Activated CD4-positive, alpha-beta T cell treated with anti-CD3 and anti-CD28 coated beads for 1 hour (primary cell): ENCODE measurements around the gene DCAF8L1.
"Not testable (repeated sequence)": the region's sequence is repeated elsewhere in the genome, so short reads cannot be mapped to it uniquely, and the experiment has no call there.

Source experiments
- DNase-seq: peaks from one replicate; pipeline ENCODE4 v3.0.0-alpha.2; 2020

Gene DCAF8L1

GRCh38 chrX:27981349-27981748, at the start of gene DCAF8L1:
Gene DCAF8L1, minus strand, starts transcription at chrX:27981449. Its CDS starts 115 bp downstream, at chrX:27981334.
- no peak for DNase-seq

DNA sequence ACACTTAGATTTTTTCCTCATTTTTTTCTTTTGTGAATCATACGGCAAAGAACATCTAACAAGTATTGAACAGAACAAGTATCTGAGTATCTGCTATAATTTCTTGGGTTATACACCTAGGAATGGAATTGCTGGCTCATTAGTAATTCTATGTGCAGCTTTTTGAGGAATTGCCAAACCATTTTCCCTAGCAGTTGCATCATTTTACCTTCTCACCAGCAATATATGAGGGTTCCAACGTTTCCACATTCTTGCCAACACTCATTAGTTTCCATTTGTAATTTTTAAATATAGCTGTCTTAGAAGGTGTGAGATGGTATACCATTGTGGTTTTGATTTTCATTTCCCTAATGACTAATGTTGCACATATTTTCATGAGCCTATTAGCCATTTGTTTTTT, 41.1 kb upstream of the DCAF8L1 start:
- no peak for DNase-seq

DNA sequence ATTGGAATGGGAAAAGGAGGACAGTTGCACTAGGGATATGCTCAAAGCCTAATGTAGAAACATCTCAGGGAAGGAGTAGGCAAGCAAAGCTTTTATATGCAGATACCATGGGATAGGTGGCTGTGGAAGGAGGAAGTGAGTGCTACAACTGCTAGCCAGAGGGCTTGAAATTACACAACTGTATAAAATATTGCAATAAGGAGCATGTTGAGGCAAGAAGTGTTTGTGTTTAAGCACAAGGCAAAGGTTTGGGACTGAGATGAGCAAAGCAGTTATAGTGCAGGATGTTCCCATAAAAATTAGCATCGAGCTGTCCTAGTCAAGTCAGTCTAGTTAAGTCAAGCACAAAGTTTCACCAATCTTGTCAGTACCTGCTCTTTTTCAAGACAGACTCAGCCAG, 35.6 kb upstream of the DCAF8L1 start:
- DNase-seq, result no peak

DNA sequence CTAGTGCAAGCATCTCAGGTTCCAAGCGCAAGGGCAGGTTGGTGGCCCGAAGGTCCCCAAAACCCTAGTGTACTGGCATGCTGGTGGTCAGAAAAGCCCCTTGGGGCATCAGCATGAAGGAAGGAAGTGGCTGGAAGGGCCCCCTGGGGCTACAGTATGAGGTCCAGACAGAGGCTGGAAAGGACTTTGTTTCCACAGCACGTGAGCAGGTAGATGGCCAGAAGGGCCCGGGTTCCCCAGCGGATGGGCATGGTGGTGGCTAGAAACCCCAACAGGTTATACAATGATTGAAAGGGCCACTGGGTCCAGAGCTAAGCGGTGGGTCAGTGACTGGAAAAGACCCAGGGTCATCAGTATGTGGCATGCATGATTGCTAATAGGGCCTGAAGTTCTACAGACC, 34.7 kb upstream of the DCAF8L1 start:
- no peak for DNase-seq

- no peak for DNase-seq
These were observed 29.6 kb upstream of the DCAF8L1 start for GRCh38 chrX:28010875-28011274.

DNA sequence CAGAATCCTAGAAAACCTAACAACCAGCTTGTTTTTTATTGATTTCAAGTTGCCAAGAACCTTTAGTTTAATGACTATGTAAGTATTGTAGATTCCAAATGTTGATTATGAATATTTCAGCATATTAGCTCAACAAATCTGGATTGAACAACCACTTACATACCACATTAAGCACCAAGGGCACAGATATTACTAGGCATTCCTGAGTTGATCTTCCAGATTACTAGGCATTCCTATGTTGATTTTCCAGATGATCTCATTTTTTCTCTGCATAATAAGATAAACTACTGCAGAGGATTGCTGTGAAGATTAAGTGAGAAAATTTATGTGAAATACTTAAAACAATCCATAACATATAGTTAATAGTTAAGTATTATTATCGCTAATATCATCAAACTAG, 17.4 kb upstream of the DCAF8L1 start:
- no peak for DNase-seq

DNA sequence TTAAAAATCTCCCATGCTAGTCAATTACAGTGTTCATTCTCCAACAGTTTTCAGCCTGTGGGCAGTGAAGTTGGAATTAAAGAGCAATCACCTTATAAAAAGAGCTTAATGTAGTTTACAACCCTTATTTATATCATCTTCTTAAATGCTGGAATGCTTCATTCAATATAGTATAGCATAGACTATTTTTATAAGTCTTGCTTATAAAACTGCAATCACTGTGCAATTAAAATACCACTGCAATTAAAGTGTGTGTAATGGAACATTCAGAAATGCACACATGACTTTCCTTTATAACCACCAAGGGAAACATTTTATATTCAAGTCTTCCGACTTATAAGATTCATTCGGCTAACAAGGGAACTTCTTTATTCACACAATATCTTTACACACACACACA, 16.4 kb upstream of the DCAF8L1 start:
- DNase-seq, result no peak

- no peak for DNase-seq
These were observed 14.9 kb upstream of the DCAF8L1 start for GRCh38 chrX:27996132-27996531.

- no peak for DNase-seq
These were observed 14.4 kb upstream of the DCAF8L1 start for GRCh38 chrX:27995611-27996010.

DNA sequence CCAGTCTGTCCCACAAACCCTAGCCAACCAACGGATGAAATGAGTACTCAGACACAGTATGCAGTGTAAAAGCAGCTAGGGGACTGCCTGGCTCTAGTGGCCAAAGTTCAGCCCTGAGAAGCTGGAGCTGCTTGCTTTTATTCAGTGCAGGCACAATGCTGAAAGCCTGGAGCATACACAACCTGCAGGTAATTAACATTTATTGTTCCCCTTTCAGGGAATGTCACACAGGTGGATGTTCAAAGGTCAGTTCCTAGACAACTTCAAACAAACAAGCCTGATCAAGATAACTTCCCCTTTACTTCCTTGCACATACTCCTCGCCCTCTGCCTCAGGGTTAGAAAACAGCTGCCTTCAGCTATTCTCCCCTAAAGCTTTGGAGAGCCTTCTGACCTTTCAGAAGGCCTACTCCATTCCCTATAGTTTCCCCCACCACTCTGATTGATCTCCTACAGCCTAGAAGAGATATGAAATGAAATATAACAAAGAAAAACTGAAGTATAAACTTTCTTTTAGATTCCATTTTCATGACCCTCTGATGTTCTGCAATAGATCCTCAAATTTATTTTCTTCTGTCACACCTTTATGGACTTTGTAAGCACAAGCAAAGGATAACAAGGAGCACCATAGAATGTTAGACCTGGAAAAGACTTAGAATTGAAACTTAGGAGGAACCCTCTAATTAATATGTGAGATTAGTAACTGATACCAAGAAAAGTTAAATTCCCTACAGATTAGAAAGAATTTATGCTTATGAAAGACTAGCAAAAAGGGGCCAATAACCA, 6.8 kb upstream of the DCAF8L1 start:
- DNase-seq, result no peak

GRCh38 chrX:27976934-27977333, 4.3 kb downstream of the DCAF8L1 start:
- not testable (repeated sequence) for DNase-seq

- no peak for DNase-seq
These were observed 5.0 kb downstream of the DCAF8L1 start for GRCh38 chrX:27976284-27976683.

GRCh38 chrX:27968878-27969277, 12.4 kb downstream of the DCAF8L1 start:
- DNase-seq, result no peak

DNA sequence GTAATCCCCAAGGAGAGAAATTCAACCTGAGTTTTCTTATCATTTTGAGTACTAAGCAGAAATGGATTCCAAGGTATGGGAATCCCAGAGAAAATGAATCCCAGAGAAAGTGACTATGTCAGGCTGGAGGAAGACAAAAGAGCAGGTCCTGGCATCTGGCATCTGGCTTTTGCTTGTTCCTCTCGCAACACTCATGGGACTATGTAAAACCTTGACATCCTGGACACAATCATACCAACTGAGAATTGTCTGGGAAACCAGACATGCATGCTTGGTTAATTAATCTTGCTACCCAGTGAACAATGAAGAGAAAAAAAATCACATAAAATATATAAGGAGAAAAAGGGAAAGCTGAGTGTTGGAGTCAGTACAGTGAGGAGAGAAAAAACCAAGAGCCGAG, 12.9 kb downstream of the DCAF8L1 start:
- DNase-seq, result no peak

DNA sequence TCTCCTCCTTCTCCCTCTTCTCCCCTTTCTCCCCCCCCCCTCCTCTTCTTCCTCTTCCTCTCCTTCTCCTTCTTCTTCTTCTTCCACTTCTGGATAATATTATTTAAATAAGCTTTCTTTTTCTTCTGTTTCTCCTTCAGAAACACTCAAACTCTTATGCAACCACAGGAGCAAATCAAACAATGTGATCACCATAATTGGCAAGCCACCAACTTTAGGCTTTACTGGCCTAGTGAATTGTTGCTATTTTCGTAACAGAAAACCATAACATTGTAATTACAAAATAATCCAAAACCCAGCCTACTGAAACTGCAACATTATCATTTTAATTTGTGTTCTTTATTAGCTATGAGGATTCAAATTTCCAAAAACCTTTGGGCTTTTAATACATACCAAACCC, 14.3 kb downstream of the DCAF8L1 start:
- DNase-seq, result no peak

GRCh38 chrX:27966492-27966891, 14.8 kb downstream of the DCAF8L1 start:
- no peak for DNase-seq

GRCh38 chrX:27965348-27965747, 15.9 kb downstream of the DCAF8L1 start:
- DNase-seq, result not testable (repeated sequence)

DNA sequence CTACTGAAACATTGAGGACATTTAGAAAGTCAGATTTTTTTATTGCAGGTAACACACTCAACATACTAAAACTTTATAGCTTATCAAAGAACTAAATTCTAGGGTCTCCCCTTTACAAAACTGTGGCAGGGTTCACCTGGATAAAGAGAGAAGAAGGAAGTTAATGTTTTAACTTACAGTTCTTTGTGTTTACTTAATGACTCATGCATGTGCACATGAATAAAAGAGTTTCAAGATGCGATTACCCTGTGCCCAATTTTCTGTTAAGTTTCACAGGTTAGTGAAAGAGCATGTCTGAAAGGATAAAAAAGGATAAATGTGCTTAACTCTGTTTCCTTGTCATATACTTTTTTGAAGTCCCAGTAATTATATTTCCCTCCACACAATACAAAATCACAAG, 16.8 kb downstream of the DCAF8L1 start:
- DNase-seq, result no peak

GRCh38 chrX:27960410-27960809, 20.8 kb downstream of the DCAF8L1 start:
- DNase-seq, result not testable (repeated sequence)

DNA sequence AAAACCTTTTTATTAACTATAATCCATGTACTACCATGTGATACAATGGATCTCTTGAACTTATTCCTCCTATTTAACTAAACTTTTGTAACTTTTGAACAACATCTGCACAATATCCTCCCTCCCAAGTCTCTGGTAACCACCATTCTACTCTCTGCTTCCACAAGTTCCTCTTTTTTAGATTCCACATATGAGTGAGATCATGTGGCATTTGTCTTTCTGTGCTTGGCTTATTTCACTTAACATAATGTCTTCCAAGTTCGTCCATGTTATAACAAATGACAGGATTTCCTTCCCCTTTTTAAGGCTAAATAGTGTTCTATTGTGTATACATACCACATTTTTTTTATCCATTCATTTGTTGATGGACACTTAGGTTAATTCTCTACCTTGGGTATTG, 28.1 kb downstream of the DCAF8L1 start:
- DNase-seq, result no peak

DNA sequence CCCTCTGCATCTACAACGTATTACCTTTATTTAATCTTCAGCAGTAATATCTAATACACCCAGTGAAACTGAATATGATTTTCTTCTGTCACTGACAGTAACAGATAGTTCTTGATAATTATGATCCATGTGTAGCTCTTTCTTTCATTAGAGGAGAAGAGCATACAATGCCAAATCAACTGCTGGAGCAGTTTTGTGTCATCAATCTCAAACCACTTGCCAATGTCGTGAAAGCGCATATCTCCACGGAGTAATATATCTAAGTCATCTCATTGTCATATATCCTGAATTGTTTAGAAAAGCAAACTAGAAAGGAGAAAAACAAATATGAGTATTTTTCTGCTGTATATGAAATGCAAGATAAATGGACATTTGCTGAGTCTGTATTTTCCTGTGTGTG, 47.9 kb downstream of the DCAF8L1 start:
- no peak for DNase-seq
